ENCODE results near the gene MRGPRF.
A peak's percentile ranks its signal among the peaks of the same experiment; 100 is the strongest.

Gene MRGPRF

DNA sequence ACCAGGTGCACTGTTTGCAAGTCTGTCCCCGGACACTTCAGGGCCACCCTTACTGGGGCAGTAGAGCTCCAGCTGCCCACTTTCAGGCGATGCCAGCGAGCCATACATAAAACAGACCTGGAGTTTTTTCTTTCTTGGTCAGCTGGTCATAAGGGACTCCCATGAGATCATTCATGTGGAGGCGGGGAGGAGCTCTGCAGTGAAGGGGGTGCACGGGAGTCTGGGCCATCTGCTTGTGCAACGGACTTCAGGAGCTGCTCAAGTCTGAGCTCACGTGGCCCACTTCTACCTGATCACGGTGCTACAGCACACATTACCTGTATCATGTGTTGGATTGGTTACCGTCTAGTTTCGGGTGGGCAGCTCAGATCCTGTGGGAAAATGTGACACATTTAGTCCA lies 9.2 kb upstream of the MRGPRF start:
- no peak for DNase-seq (ENCODE audit: low spot score)

DNA sequence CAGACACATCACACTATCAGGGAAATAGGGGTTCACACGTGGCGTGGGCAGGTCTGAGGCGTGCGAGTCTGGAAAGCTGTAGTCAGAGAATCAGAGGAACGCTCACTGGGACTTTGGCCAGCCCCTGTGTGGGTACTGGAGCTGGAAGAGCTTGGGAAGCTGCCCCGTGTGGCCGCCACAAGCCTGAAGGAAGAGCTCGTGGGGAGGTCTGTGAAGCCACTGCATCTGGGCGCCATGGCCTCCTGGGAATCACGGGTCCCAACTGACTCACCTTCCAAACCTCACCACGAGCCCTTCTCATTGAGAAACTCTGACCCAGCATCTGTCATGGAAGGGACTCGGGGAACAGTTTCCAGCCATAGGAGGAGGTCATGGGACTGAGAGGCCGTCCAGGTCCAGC lies 5.9 kb upstream of the MRGPRF start:
- DNase-seq (ENCODE audit: low spot score) = no peak

DNA sequence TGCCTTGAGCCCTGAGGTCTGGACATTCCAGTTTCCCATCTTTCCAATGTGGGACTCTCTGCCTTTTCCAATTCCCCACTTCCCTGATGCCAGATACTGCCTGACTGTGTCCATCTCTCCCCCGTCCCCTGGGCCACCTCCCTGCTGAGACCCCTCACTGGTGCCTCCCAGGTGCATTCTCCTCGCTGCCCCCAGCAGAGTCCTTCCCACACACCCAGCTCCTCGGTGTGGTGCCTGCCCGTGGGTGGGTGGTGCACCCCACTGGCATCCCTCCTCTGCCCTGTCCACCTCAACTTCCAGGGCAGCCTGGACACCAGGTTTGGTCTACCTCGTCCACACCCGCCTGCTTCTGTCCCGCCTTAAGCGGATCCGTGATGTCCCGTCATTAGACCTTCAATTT lies 4.9 kb upstream of the MRGPRF start:
- DNase-seq (ENCODE audit: low spot score) = no peak

DNA sequence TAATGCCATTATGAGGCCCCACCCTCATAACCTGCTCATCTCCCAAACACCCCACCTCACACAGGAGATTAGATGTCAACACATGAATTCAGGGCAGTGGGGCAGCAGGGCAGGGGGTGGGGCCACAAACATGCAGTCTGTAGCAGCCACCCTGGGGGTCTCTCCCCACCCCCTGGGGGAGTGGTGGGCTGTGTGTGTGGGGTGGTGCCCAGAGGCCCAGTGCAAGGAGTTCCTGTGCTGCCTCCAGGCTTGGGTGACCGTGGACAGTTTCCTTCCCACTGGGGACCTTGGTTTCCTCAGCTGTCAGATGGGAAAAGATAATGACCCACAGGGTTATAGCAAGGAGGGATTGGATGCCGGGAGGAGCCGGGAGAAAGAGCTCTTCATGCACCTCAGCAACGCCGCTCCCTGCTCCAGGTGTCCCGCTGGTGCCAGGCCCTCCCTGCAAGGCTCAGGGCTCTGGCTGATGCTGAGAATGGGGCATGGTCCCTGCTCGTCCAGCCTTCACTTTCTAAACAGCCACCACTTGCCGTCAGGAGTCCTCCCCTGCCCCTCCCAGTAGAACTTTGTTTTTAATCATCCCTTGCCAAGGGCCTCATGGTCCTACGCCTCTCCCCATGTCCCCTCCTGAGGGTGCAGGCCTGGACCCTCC lies 2.0 kb upstream of the MRGPRF start:
- DNase-seq (ENCODE audit: low spot score) = no peak

DNA sequence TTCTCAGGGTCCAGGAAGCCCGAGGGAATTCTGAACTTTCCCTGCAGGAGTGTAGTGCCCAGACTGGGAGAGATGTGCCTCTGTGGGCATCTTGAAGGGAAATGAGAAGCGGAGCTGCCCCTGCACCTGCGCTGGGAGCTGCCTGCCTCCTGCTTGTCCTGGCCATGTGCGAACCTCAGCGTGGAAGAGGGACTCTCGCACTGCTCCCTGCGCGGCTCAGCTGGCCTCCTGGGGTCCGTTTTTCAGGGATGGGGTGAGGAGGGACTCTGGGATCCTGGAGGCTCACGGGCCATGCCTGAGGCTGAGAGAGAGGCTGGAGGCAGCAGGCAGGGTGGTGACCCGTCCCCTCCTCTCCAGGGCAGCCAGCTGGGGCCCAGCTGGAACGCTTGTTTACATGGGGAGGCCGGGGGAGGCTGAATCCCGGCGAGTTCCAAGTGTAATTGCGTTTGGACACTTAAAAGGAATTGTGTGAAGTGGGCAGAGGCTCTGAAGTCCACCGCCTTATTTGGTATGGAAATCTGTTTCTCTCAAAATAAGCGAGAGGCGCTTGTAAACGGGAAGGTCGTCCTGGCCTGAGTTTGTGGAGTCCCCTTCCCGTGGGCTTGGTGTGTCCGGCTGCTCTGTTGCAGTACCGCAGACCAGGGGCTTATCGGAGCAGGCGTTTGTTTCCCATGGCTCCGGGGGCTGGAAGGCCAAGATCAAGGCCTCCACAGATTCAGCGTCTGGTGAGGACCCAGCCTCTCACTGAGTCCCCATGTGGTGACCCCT lies 1.2 kb upstream of the MRGPRF start:
- no peak for DNase-seq (ENCODE audit: low spot score)

DNA sequence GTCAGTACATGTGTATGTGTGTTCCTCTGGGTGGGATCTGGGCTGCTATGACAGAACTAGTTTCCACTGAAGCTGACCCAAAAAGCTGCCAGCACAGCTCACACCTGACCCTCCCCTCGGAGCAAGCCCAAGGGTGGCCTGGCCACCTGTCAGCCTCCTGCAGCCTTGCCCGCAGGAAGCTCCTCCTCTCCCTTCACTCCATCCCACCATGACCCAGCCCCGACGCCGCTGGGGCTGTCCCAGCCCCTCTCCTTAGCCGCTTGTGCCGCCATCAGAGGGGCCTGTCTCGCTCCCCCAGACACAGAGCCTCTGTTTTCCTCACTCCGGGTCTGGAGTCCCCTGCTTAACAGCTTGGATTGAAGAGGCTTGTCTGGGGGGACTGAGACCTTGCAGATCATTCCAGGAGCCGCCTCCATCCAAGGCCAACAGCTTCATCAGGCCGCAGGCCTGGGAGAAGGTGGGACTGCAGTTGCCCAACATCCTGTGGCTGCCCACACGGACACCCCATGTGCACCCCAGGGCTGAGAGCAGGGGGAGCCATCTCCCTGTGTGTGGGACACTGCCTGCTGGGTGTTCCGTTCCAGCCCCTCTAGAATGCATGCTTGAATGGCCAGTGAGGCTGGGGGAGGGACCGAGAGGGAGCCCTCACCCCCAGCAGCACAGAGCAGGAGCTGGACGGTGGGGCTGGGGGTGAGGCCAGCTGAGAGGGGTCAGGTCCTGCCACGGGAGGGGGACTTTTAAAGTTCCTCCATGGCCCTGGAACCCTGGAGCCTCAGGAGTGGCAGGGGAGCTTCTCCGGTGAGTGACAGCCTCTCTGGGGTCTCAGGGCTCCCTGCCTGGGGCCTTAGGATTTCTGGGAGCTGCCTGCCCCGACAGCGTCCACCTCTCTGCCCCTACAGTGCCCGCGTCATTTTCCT lies 696 bp downstream of the MRGPRF start:
- DNase-seq (ENCODE audit: low spot score) = no peak

DNA sequence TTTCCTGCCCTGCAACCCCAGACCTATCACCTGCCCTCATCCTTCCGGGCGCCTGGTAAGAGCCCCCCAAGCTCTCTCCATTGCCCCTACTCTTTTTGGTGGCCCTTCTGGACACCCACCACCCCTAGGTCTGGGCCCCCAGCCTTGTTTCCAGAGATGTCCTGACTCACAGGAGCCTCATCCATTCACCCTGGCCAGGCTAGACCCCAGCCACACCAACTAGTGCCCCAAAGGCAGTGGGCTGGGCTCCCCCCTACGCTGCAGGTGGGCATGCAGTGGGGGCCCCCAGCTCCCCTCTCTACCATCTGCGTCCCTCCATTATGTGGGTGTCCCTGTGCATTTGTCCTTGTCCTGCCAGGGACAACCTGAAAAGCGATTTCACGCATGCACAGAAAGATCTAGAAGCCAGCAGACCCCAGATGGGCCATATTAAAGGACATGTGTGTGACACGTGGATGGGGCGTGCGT lies 1.4 kb downstream of the MRGPRF start:
- DNase-seq (ENCODE audit: low spot score) = no peak

DNA sequence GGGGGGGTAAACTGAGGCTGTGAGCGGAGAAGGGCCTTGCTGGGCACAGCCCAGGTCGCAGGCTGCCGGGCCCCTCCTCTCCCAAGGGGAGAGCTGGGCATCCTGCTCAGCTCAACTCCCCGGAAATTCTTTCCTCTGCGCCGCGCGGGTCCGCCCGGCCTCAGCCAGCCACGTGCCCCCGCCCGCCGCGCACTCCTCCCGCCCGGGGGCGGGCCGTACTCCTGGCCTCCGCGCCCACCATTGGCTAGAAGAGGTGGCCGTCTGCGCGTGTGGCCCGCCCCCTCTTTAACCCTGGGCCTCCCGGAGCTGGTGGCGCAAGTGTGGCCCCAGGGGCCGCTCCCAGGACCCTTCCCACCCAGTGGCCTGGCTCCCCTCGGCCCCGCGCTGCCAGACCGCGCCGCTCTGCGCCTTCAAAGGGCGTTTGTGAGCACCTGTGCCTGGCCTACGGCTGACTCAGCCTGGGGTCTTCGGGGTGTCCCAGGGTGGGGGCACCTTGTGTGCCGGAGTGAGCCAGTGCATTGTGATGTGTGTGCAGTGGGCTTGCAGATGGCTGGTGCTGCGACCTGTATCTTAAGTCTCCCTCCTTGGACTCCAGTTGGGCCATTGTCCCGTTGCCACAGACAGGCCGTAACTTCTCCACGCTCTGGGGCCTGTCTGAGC lies 2.0 kb downstream of the MRGPRF start:
- peak; percentile 27 for DNase-seq (ENCODE audit: low spot score)

DNA sequence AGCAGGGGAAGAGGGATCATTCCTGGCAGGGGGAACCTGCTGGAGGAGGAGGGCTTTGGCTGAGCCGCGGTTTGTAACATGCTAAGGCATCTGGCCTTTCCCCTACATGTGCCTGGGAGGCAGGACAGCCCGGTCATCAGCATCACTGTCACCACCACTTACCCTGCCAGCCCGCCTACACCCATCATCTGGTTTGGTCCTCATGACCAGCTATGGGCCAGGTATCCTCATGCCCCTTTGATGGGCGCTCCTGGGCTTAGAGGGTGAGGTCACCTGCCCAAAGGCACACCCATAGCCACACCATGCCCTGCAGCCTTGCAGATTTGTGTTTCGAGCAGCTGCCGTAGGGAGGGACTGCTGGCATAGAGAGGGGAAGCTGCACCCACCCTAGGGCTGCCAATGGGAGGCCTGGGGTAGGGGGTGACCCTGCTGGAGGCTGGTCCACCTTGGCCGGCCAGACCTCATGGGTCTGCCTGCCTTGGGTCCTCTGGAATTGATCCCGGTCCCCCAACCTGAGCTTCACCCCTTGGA lies 2.6 kb downstream of the MRGPRF start:
- DNase-seq (ENCODE audit: low spot score) = no peak

DNA sequence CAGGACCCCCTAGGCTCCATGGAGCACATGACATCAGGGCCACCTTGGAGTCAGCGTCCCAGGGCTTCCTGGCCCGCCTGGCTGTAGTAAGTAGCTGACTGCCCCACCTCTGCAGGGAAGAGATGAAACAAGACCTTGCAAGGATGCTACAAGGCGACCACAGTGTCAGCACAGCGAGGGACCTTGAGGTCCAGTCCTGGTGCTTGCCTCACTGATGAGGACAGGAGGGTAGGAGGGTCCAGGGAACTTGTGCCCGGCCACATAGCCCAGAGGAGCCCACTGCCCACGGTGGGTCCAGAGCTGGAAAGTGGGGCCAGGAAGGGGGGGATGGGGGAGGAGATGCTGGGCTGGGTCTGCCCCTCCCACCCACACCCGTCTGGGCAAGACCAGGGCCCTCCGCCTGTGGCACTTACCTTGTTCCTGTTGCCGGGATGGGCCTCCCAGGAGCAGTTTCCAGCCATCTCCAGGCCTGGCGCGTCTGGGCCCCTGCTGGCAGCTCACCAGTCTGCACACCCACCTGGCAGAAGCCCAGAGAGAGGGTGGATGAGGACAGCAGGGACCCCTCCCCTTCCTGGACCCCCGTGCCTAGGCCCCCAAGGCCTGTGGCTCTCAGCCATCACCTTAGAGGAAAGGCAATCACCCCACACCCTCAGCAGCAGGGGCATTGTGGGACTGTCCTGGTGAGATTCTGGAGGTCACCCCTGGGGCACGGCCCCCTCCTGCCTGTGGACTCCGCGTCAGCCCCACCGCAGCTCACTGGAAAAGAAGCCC lies 3.4 kb downstream of the MRGPRF start:
- DNase-seq (ENCODE audit: low spot score) = no peak

DNA sequence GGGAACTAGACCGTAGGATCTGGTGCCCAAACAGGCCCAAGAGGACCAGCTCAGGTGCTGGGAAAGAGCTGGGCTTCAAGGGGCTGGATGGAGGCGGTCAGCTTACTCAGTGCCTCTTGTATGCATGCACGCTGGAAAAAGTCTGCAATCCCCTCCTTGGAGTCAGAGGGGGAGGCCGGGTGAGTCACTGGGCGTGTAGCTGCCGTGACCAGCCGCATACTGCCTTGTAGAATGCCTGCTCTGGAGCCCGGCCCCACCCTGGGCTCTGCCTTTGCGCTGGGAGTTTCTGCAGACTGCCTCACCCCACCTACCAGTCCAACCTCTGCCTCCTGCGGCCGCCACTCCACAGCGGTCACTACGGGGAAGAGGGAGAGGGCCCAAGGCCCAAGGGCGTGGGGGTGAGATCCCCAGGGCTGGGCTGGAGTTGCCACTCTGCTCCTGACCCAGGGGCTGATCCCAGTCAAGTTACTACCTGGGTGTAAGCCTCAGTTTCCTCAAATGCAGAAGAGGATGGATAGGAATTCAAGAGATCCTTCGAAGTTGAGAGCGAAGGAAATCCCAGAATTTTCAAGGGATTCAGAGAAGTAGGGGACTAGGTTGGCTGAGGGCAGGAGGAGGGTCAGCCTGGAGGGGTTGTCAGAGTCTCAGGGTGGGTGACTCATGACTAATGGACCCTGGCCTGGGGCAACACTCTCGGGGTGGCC lies 4.2 kb downstream of the MRGPRF start:
- peak; percentile 91 for DNase-seq (ENCODE audit: low spot score)

DNA sequence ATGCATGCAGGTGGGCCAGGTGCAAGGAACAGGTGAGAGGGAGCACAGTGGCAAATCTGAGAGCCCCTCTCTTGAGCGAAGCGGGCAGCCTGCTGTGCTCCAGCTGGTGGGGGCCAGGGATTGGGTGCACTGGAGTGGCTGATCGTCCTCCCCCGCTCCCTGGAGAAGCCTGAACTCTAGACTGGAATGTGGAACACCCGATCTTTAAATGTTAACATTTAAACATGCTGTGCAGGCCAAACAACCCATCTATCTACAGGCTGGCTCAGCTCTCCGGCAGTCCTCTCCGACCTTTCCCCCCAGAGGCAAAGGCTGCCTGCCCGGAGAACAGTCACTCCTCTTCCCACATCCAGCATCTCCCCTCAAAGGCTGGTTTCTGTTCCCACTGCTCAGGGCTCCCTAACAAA lies 5.1 kb downstream of the MRGPRF start:
- no peak for DNase-seq (ENCODE audit: low spot score)

DNA sequence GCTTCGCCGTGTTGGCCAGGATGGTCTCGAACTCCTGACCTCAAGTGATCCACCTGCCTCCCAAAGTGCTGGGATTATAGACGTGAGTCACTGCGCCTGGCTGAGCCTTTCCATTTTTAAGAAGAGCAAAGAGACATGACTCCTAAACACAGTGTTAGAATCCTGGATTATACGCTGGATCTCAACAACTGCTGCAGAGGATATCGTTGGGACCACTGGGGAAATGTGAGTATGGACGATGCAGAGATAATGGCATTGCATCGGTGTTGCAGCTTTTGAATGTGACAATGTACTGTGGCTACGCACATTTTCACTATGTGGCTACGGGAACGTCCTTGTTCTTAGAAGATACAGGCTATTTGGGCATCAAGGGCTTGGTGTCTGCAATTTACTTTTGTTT lies 6.2 kb downstream of the MRGPRF start:
- no peak for DNase-seq (ENCODE audit: low spot score)

DNA sequence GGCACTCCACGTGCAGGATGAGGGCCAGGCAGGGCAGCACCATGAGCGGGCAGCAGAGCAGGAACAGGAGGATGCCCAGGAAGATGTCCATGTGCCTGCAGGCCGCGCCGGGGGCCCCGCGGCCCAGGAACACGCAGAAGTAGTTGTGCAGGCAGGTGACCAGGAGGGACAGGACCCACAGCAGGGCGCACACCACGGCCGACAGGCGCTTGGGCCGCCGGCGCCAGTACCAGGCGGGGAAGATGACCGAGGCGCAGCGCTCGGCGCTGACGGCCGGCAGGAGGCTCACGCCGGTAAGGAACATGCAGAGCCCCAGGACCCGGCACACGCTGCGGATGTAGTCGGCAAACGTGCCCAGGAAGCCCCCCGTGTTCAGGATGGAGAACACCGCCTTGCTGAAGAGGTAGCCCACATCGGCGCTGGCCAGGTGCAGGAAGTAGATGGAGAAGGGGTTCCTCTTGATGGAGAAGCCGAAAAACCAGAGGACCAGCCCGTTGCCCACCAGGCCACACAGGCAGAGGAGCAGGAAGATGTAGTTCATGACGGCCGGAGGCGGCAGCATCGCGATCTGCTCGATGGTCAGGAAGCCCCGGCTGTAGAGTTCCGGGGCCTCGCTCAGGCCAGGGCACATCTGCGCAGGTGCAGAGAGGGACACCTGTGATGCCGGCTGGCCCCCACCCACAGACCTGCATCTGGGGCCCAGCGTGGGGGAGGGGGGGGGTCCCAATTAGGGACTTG lies 7.2 kb downstream of the MRGPRF start:
- no peak for DNase-seq (ENCODE audit: low spot score)

DNA sequence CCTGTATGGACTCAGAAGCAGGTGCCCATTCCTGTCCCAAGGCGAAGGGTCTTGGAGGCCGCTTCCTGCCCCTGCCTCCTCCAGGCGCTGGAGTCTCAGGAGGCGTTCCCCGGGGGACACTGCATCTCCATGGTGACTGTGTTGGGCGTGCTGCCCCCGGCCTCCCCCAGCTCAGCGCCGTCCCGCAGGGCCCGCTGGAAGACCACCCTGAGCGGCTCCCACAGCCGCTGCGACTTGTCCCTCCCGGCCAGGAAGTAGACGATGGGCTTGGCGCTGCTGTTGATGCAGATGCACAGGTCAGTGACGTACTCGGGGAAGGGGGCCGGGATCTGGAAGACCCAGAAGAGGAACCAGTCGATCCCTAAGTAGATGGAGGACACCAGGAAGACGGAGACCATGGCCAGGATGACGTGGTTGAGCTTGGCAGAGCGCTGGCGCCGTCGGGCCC lies 7.8 kb downstream of the MRGPRF start:
- DNase-seq (ENCODE audit: low spot score) = no peak

DNA sequence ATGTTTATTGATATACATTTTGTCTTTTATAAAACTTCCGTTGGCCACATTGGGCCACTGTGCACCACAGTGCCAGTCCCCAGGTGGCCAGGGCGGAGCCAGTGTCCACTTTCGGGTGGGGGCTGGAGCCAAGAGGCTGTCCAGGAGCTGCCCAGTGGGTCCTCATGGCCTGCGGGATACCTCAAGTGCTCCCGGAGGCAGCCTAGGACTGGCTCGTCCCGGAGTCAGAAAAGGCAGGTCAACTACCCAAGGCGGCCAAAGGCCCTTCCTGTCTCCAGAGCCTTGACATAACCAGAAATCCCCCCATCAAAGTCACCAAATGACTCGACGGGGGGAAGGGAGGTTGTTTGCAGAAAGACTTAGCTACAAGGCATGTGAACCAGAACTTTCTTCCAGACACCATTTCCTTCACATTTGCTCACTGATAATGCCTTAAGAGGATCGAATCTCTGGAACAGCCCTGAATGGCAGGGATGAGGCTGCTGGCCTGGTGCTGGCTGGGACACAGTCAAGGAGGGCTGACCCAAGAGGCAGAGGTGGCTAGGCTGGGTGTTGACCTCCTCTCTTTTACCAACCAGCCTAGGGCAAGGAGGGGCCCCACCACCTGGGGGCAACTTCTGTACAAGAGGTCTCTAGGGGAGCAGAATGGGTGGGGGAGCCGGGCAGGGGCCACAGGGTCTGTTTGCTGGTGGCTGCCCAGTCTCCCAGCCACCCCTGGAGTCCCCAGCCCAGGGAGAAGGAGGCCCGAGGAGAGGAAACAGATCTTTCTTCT lies 8.4 kb downstream of the MRGPRF start:
- DNase-seq (ENCODE audit: low spot score) = no peak

DNA sequence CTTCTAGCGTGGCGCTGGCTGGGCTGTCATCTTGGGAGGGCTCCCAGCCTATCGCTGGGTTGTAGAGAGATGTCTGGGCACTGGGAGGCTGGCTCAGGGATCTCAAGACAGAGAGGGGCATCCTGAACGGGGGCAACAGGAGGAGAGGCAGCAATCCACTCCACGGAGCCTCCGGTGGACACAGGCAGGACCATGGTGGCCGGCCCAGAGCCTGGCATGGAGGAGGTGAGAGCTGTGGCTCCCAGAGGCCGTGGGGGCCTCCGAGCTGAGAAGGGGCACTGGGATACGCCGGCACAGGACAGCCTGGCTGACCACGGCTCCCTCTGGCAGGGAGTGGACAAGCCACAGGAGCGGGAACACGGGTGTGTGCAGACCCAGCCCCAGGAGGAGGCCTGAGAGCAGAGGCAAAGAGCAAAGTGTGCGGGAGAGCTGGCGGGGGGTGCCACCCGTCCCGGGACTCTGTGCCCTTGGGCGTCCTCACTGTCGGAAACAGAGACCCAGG lies 9.1 kb downstream of the MRGPRF start:
- no peak for DNase-seq (ENCODE audit: low spot score)

DNA sequence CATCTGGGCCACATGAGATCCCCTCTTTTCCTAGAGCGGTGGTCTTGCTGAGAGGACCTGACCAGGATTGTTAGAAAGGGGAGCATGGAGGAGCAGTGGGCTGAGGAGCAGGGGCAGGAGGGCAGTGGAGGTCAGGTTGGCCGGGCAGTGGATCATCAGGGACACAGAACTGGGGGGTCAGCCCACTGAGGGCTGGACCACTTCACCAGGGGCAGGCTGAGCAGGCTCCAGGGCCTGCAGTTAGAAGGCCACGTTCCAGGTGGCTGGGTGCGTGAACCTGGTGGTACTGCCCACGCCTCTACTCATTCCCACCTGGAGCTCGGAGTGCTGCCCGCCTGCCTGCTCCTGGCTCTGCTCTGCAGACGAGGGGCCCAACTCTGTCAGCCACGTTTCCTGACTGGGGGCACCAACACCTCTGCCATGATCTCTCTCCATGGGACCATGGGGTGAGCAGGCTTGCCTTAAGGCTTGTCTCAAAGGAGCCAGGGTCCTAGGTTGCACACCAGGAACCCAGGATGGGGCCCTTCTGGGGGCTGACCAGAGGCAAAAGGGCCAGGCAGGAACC lies 9.7 kb downstream of the MRGPRF start:
- no peak for DNase-seq (ENCODE audit: low spot score)
